ENCODE measurements around the gene POLK.
"Not testable (repeated sequence)": the region's sequence is repeated elsewhere in the genome, so short reads cannot be mapped to it uniquely, and the experiment has no call there.

The POLK gene

GRCh38 chr5:75471193-75471592, 40.5 kb upstream of the POLK start:
- in situ Hi-C loops (cut with HindIII; ENCODE audit: low sequenced_read_pairs): no loop called here
- H3K4me3 ChIP-seq (ENCODE audit: low read depth, low read length): no peak overlapping the region
- no peak for TF ChIP-seq CTCF (IDR thresholded peaks at IDR 0.05; ENCODE audit: low read depth, low read length)
- DNase-seq (ENCODE audit: low read depth, low spot score): no peak

- H3K4me3 ChIP-seq (ENCODE audit: low read depth, low read length): no peak overlapping the region
- DNase-seq (ENCODE audit: low read depth, low spot score): no peak
- in situ Hi-C loops (cut with HindIII; ENCODE audit: low sequenced_read_pairs): no loop called here
- no peak for TF ChIP-seq CTCF (IDR thresholded peaks at IDR 0.05; ENCODE audit: low read depth, low read length)
Observed at GRCh38 chr5:75472973-75473372, 38.7 kb upstream of the POLK start.

- in situ Hi-C loops (cut with HindIII; ENCODE audit: low sequenced_read_pairs): no loop called here
- DNase-seq (ENCODE audit: low read depth, low spot score): no peak
- H3K4me3 ChIP-seq (ENCODE audit: low read depth, low read length): no peak overlapping the region
- no peak for TF ChIP-seq CTCF (IDR thresholded peaks at IDR 0.05; ENCODE audit: low read depth, low read length)
Observed at GRCh38 chr5:75473463-75473862, 38.2 kb upstream of the POLK start.

GRCh38 chr5:75475364-75475763, 36.3 kb upstream of the POLK start:
- in situ Hi-C loops (cut with HindIII; ENCODE audit: low sequenced_read_pairs): no loop called here
- no peak for DNase-seq (ENCODE audit: low read depth, low spot score)
- no peak for TF ChIP-seq CTCF (IDR thresholded peaks at IDR 0.05; ENCODE audit: low read depth, low read length)
- H3K4me3 ChIP-seq (ENCODE audit: low read depth, low read length): no peak overlapping the region

GRCh38 chr5:75481024-75481423, 30.7 kb upstream of the POLK start:
- no peak for TF ChIP-seq CTCF (IDR thresholded peaks at IDR 0.05; ENCODE audit: low read depth, low read length)
- no peak for DNase-seq (ENCODE audit: low read depth, low spot score)
- in situ Hi-C loops (cut with HindIII; ENCODE audit: low sequenced_read_pairs): no loop called here
- H3K4me3 ChIP-seq (ENCODE audit: low read depth, low read length): no peak overlapping the region

- no peak for TF ChIP-seq CTCF (IDR thresholded peaks at IDR 0.05; ENCODE audit: low read depth, low read length)
- H3K4me3 ChIP-seq (ENCODE audit: low read depth, low read length): no peak overlapping the region
- no peak for DNase-seq (ENCODE audit: low read depth, low spot score)
- in situ Hi-C loops (cut with HindIII; ENCODE audit: low sequenced_read_pairs): no loop called here
Observed at GRCh38 chr5:75482482-75482881, 29.2 kb upstream of the POLK start.

GRCh38 chr5:75484605-75485004, 27.1 kb upstream of the POLK start:
- no peak overlapping the region for H3K4me3 ChIP-seq (ENCODE audit: low read depth, low read length)
- no peak for TF ChIP-seq CTCF (IDR thresholded peaks at IDR 0.05; ENCODE audit: low read depth, low read length)
- in situ Hi-C loops (cut with HindIII; ENCODE audit: low sequenced_read_pairs): no loop called here
- DNase-seq (ENCODE audit: low read depth, low spot score): no peak

GRCh38 chr5:75489847-75490246, 21.8 kb upstream of the POLK start:
- DNase-seq (ENCODE audit: low read depth, low spot score); H3K4me3 ChIP-seq (ENCODE audit: low read depth, low read length); in situ Hi-C loops (cut with HindIII; ENCODE audit: low sequenced_read_pairs): not testable (repeated sequence)

Measured in astrocyte of the spinal cord (primary cell).